Brain microvascular endothelial cell (primary cell): ENCODE measurements around the gene PKNOX2.

ENCODE experiments used
- DNase-seq: peaks from one replicate; pipeline ENCODE4 v3.0.0-alpha.2; 2020
- H3K27ac ChIP-seq: fragments of 250-450 bp; sonication (Bioruptor Pico); 2 replicates; pipeline ENCODE4 v1.5.1; 2020; ENCODE audit warnings: mild to moderate bottlenecking, moderate library complexity
- H3K27me3 ChIP-seq: fragments of 250-450 bp; sonication (Bioruptor Pico); replicated peaks from 2 replicates; pipeline ENCODE4 v1.5.1; 2020; ENCODE audit warnings: mild to moderate bottlenecking
- H3K36me3 ChIP-seq: fragments of 250-450 bp; sonication (Bioruptor Pico); replicated peaks from 2 replicates; pipeline ENCODE4 v1.5.1; 2020; ENCODE audit warnings: mild to moderate bottlenecking
- H3K4me3 ChIP-seq: 2 replicates; pipeline ENCODE4 v1.5.1; 2011; ENCODE audit warnings: low read depth, mild to moderate bottlenecking, control low read depth, low read length, moderate library complexity
- CTCF ChIP-seq: IDR thresholded peaks from 2 replicates; pipeline ENCODE4 v1.5.1; 2011; ENCODE audit warnings: low read depth, mild to moderate bottlenecking, moderate library complexity, low read length, control low read depth, inconsistent platforms; ENCODE audit errors: missing control alignments
- in situ Hi-C: cut with HindIII; loops from 2 replicates; pipeline ENCODE4 v1.10.0; 2017; ENCODE audit warnings: low sequenced_read_pairs, low pct_ligation_motif_present

PKNOX2 gene

DNA sequence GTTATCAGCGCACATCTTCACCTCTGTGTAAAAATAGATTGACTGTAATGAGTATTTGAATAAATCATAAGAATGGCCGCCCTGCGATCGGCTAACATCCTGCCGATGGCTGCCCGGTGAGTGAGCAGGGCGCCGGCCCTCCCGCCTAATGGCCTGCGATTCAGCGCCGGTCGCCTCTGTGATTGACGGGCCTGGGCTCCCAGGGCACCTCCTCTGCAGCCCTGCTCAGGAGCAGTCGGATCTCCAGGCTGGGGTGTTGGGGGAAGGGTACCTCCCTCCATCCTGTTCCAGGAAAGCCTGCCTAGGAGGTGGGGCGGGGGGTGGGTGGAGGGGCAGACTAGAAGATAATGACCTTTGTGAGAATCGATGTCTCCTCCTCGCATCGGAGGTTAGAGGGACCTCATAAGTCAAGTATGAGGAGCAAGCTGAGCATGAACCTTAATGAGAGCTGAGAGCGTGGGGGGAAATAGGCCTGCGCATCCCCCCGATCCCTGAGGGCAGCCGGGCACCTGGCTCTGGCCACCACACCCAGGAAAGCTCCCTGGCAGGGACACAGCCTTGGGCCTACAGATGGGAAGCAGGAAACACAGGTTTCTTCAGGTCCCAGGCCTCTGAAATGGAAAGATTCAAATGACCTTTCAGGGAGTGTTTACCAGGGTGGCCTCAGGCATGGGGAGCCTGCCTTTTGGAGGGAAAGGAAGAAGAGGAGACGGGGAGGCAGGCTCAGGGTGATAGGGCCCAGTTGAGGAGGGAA is 71.7 kb downstream of the PKNOX2 start:
- in situ Hi-C loops: no loop called here
- no peak for TF ChIP-seq CTCF

DNA sequence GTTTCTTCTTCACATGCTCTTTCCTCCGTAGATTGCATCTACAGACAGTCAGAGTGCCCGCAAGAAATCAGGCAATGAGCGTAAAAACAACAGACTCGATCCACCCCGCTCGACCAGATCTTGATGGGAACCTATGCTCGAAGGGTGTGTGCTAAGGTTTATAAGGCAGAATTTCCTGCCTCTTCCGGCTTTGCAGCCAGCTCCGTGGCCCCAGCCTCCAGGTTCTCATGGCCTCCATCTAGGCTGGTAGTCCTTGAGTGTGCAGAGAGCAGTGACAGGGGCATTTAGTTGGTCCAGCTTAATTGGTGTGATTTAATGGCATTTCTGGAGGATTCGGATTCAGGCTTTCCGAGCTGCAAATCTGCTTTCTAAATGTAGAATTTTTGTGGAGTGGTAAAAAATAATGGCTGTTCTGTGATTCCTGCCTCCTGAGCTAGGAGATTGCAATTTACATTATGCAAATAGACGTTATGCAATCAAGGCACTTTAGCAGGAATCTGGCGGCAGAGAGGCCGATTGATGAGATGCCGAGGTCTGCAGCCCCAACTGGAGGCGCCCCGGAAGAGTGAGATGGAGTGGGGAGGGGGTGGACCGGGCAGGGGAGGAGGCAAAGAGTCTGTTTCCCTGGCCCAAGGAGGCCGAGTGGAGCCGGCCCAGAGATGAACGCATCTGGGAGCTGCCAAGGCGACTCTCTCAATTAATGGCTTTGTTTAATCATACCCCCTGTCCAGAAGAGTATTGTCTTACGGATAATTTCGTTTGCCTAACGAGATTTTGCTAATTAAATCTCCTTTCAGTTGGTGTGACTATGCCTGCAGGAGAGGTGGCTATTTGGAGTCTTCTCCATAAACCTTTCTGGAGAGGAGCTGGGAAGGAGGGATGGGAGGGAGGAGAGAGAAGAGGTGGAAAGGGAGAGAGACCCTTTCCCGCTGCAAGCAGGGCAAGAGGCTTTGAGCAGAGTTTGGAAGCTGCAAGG is 75.3 kb downstream of the PKNOX2 start:
- Histone ChIP-seq H3K27ac (no peak overlapping the region), H3K36me3 (no peaks in the 10 kb centered on the region), H3K27me3 (no peaks in the 10 kb centered on the region), H3K4me3 (no peak overlapping the region)
- in situ Hi-C loops: no loop called here
- TF ChIP-seq CTCF: no peak
- DNase-seq: no peak

More for the DNA sequence above, 71.7 kb downstream of the PKNOX2 start:
- no peaks in the 10 kb centered on the region for H3K36me3 ChIP-seq
- H3K27ac ChIP-seq: no peak overlapping the region
- no peak overlapping the region for H3K4me3 ChIP-seq
- DNase-seq: no peak
- H3K27me3 ChIP-seq: no peaks in the 10 kb centered on the region

- DNase-seq: no peak
- Histone ChIP-seq H3K4me3 (no peak overlapping the region), H3K27ac (no peak overlapping the region), H3K36me3 (no peaks in the 10 kb centered on the region), H3K27me3 (no peaks in the 10 kb centered on the region)
- in situ Hi-C loops: no loop called here
- no peak for TF ChIP-seq CTCF
Measured at GRCh38 chr11:125241104-125241503, 76.6 kb downstream of the PKNOX2 start.

DNA sequence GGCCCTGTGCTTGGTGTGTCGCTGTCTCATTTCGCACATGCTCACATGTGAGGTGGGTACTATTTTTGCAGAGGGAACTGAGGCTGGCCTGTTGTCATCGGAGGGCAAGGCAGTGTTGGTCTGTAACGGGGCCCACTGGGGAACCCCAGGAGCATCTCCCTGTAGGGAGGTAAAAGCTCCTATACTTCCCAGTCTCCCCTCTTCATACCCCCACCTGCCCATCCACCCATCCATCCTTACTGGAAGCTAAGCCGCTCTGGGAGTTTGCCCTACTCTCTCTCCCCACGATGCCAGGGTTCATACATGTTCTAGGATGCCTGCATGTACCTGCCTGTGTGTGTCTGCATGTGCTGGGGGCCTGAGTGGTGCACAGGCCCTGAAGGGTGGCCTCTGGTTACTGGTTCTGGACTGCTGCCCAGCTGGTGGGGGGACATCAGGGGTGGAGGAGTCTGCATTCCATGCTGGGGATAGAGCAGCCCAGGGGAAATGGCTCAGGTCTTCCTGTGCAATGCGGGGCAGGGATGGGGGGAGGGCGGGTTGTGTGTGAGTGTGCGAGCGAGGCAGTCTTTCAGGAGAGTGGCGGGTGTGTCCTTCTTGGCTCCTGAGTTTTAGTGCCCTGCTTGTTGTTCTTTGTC is 77.7 kb downstream of the PKNOX2 start:
- Histone ChIP-seq H3K27ac (no peak overlapping the region), H3K27me3 (no peaks in the 10 kb centered on the region), H3K4me3 (no peak overlapping the region), H3K36me3 (no peaks in the 10 kb centered on the region)
- TF ChIP-seq CTCF: no peak
- DNase-seq: no peak
- in situ Hi-C loops: no loop called here

GRCh38 chr11:125244166-125244565 is 79.6 kb downstream of the PKNOX2 start:
- no peak for TF ChIP-seq CTCF
- in situ Hi-C loops: no loop called here
- H3K36me3 ChIP-seq: no peaks in the 10 kb centered on the region

More at GRCh38 chr11:125244166-125244565, 79.6 kb downstream of the PKNOX2 start:
- Histone ChIP-seq H3K27ac (no peak overlapping the region), H3K4me3 (no peak overlapping the region), H3K27me3 (no peaks in the 10 kb centered on the region)
- DNase-seq: no peak
